ENCODE data around the gene FBXO42. TPM values are rescaled to one million over a fixed set of nuclear protein-coding genes. Genes with fewer than 3 reads are reported as not detected.
"Not testable (repeated sequence)": the region's sequence is repeated elsewhere in the genome, so short reads cannot be mapped to it uniquely, and the experiment has no call there.

FBXO42 gene
- total RNA-seq, 1 donor from 2014 or later = 14.1 TPM

DNA sequence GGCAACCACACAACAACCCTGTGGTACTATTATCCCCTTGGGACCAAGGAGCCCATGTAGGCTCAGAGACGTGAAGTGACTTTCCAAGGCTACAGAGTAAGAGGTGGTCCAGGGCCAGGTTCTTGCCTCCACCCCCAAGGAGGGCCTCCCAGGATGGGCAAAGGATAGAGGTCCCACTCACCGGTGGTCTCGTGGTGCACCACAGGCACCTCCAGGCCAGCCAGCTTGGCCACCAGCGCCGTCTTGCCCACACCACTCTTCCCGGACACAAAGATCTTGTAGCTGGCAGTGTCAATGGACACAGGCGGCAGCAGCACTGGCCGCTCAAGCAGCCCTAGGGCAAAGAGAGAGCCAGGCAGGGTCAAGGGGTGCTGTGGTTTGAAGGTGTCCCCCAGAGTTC is 118.8 kb downstream of the FBXO42 start:
- no peak for DNase-seq (ENCODE audit: low spot score)
- intact Hi-C loops (cut with DNase I) = no loop called here

DNA sequence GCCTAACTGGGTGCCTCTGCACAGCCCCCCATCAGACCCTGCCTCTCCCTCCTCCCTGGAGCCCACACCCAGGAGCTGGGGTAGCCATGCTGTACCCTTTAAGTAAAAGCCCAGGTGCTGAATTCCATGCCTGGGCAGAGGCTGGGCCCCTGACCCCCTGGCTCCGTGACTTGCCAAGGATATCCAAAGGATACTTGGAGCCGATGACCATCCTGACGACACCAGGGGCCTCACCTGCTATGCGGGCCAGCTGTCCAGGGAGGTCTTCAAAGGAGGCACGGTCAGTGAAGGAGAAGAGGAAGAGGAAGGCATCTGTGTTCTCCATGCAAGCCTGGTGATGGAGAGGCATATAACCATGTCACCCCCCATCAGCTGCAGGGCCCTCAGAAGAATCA is 120.0 kb downstream of the FBXO42 start:
- no peak for DNase-seq (ENCODE audit: low spot score)
- intact Hi-C loops (cut with DNase I) = no loop called here

DNA sequence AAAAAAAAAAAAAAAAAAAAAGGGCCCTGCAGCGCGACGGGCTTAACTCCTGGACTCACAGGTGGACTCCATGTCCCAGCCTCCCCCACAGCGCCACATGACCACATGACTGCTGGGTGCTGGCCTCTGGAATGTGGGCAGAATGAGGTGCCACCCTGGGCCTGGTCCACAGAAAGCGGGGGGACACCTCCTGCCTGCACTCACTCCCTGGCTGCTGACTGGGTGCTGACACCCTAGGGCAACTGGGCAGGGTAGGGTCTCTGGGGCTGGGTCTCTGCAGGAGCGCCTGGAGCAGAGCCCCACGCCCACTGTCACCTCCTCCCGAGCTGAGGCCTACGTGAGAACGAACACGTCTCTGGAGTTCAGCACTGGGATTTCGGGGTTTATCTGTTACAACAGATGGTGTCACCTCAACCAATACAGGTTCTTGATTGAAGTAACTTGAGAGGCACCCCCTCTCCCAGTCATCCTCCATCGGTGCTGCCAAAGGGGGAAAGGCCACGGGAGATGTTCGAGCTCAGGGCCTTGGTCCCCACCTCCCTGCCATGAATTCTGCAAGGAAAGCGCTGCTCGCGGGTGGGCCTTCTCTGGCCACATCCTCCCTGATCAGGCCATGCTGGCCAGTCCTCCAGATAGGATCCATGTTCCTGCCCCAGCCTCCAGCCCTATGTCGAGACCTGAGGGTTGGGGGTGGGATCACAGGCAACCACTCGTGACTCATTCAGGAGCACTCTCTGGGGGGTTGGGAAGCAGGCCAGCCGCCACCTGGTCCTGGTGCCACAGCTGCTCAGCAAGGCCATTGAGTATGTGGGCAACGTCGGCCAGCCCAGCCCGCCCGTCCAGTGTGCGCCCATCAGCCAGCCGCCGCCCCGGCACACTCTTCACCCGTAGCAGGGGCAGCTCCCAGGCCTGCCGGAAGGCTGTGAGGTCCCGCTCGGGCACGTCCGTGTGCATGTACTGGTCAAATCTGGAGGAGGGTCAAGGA is 120.7 kb downstream of the FBXO42 start:
- intact Hi-C loops (cut with DNase I) = no loop called here
- no peak for DNase-seq (ENCODE audit: low spot score)

DNA sequence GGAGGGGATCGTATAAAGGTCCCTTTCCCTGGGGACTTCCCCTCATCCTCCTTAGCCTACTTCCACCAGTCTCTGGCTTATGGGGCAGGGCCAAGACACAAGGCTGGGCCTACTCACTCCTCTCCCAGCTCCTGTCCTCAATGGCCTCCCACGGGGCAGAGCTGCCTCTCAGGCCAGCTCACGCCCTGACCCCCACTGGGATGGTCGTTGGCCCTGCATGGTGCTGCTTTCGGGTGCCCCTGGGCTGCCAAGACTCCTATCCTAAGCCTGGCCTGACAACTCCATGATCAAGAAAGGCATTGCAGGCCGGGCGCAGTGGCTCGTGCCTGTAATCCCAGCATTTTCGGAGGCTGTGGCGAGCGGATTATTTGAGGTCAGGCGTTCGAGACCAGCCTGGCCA is 121.5 kb downstream of the FBXO42 start:
- DNase-seq (ENCODE audit: low spot score) = no peak

DNA sequence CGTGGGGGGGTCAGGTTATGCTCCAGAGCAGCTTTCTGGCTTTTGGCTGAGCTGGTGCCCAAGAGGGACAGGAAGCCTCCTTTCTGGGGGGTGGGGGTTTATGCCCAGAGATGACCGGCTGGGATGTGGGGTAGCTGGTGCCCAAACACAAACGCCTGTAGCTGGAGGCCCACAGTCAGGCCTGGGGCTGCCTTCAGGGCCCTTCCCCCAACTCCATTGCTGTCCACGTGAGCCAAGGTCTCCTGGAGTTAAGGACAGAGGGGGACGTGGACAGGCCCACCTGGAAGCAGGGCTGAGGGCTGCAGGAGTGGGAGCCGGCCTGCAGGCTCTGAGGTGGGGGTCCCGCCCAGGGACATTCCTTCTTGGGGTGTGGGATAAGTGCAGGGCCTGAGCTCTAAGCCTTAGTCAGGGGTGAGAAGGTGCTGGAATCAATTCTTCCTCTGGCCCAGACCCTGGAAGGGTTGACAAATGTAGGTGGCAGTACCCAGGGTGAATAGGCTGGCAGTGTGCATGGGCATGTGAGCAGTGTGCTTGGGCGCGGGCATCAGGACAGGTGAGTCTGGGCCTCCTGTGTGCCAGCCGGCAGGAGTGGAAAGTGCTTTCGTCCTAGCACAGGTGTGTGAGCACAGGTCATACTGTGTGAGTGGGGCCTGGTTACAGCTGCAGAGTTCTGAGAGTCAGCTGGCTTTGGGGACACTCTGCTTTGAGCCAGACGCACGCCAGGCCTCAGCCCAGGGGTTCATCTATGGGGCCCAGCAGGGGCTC is 122.1 kb downstream of the FBXO42 start:
- intact Hi-C loops (cut with DNase I) = no loop called here
- DNase-seq (ENCODE audit: low spot score) = no peak

More for the DNA sequence above, 121.5 kb downstream of the FBXO42 start:
- intact Hi-C loops (cut with DNase I) = no loop called here

DNA sequence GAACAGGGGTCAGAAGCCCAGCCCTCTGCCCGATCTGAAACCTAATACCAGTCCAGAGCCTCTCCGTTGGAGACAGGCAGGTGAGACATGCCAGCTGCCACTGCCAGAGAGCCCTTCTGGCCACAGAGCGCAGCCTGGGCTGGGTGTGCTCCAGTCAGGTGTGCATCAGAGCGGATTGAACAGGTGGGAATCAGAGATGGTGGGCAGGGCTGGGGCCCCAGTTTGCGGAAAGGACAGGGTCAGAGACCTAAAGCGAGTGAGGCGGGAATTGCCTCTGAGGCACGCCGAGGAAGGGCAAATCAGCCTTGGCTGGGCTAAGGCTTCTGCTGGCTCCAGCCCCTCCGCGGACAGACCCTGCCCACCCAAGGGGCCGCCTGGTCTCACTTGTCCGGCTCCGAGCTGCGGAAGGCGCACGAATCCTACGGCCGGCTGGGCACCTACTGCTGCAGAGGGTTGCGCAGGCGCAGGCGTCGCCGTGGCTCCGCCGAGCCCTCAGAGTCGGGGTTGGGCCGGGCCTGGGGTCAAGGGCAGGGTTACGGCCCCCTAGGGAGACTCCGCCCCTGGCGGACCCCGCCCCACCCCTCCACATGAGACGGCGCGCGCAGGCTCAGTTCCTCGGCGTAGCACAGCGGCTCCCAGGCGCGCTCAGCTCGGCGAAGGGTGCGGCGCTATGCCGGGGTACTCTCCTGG is 125.6 kb downstream of the FBXO42 start:
- no peak for DNase-seq (ENCODE audit: low spot score)
- intact Hi-C loops (cut with DNase I) = no loop called here

DNA sequence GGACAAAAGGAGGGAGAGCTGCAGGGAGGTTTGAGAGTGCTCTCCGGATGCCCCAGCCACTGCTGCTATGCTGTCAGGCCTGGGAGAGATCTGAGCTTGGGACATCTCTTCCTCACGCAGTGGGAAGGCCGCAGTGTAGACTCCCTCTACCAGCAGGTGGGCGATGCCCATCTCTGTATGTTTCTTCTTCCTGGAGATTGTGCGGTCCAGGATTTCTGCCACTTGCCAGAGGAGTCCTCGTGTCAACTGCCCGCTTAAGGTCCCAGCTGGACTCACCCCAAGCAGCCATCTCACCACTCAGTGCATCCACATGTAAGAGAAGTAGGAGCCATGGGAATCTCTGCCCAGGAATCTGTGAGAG is 126.2 kb downstream of the FBXO42 start:
- no peak for DNase-seq (ENCODE audit: low spot score)
- intact Hi-C loops (cut with DNase I) = no loop called here

DNA sequence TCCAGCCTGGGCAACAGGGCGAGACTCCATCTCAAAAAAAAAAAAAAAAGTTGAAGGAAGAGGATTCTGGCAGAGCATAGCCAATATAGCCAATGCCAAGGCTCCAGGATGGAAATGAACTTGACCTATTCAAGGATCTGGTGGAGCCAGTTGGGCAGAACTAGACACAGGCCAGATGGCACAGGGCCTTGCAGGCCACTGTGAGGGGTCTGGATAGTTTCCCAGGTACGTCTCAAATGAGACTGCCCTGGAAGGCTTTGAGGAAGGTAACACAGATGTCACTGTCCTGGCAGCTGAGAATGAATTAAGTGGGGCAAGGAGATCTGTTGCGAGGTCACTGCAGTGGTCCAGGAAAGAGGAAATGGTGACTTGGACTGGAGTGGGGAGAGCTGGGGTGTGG is 127.8 kb downstream of the FBXO42 start:
- intact Hi-C loops (cut with DNase I) = no loop called here
- DNase-seq (ENCODE audit: low spot score) = no peak

DNA sequence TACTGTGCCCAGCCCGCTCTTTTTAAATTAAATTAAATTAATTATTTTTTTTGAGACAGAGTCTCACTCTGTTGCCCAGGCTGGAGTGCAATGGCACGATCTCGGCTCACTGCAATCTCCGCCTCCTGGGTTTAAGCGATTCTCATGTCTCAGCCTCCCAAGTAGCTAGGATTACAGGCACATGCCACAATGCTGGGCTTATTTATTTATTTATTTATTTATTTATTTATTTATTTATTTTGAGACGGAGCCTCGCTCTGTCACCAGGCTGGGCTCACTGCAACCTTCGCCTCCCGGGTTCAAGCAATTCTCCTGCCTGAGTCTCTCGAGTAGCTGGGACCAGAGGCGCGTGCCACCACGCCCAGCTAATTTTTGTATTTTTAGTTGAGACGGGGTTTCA is 129.6 kb downstream of the FBXO42 start:
- DNase-seq (ENCODE audit: low spot score); intact Hi-C loops (cut with DNase I): not testable (repeated sequence)

DNA sequence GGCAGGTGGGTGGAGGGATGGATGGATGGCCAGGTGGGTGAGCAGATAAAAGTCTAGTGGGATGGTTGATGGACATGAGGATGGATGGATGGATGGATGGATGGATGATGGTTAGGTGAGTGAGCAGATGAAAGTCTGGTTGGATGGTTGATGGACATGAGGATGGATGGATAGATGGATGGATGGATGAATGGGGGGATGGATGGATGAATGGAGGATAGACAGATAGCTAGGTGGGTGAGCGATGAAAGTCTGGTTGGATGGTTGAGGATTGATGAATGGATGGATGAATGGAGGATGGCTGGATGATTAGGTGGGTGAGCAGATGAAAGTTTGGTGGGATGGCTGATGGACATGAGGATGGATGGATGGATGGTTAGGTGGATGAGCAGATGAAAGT is 130.8 kb downstream of the FBXO42 start:
- DNase-seq (ENCODE audit: low spot score) = no peak

DNA sequence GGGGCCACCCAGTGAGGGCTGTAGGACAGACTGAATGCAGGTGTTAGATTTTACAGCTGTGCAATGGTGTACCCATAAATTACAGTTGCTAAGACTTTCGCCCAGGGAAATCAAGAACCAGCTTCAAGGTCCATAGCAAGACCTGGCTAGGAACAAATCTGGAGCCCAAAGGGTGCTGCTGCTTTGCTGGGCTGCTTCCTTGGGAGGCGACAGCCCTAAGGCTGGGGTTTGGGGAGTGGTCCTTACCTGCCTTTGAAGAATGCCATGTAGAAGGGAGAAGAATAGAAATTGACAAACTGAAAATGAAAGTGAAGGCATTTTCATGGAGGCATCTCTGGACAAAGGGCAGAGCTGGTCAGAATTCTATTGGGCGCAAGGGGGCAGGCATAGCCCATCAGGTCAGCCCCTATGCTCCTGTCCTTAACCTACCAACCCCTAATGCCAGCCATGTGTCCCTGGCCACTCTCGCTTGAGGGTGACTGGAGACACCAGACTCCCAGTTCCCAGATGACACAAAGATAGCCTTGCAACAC is 132.2 kb downstream of the FBXO42 start:
- intact Hi-C loops (cut with DNase I) = no loop called here
- no peak for DNase-seq (ENCODE audit: low spot score)

More for the DNA sequence above, 130.8 kb downstream of the FBXO42 start:
- intact Hi-C loops (cut with DNase I) = no loop called here

DNA sequence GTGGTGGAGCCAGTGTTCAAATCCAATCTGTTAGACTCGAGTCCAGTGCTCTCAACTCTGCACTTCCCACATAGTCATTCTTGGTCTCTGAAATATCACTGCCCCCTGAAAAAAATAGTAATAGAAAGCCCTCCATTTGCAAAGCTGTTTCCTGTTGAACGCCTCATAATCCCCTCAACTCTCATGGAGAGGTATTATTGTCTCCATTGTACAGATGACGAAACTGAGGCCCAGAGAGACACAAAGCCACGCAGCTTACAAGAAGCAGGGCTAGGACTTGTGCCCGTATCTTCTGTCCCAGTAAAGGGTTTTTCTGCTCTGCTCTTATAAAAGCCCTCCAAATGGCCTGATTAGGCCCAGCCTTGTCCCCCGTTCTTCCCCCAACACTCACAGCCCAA is 133.6 kb downstream of the FBXO42 start:
- intact Hi-C loops (cut with DNase I) = no loop called here
- no peak for DNase-seq (ENCODE audit: low spot score)

DNA sequence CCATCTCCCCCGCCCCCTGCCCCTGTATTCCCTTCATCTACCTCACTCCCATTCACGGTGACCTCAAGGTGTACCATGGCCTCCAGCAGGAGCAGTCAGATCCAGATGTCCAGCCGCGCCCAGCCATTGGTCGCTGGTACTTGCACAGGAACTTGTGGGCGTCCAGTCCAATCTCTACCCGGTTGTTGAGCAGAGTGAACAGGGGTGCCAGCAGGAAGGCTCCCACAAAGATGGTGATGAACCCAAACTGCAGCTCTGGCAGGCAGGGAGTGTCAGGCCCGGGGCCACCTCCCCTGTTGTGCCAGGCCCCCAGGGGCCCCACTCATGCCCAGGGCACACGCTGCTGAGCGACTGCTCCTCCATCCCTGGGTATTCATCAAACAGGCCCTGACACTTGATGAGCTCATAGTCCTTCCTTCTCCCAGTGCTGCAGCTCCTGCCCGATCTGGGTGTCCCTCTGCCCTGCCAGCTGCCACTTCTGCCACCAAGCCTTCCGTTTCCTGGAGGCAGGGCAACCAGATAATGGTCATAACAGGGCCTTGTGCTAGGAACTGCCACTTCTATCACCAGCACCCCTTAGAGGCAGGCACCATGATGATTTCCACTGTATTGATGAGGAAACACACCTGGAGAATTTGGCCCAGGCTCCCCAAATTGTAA is 134.1 kb downstream of the FBXO42 start:
- DNase-seq (ENCODE audit: low spot score) = no peak
- intact Hi-C loops (cut with DNase I) = no loop called here

DNA sequence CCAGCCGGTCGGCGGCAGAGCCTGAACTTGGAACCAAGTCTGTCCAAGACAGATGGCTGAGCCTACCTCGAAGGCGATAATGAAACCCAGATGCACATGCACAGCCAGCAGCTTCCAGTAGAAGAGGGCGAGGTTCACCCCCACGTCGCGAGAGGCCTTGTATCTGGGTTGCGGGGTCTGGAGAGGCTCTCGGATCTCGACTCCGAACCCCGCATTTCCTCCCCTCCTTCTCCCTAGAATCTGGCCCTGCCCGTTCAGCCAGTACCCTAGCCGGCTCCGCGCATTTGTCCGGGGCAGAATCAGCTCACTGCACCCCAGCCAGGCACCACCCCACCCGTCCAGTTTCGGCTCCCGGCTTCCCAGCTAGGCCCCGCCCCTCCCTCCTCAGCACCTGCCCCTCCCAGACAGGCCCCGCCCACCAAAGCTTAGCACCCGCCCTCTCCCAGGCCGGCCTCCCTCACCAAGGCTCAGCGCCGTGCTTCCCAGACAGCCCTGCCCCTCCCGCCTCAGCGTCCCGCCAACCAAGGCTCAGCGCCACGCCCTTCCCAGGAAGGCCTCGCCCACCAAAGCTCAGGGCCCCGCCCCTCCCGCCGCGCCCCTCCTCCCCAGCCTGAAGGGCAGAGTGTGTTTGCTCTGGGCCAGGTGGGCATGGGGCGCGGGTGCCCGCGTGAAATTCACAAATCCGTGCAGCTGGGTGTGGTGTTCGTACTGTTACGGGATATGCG is 135.1 kb downstream of the FBXO42 start:
- intact Hi-C loops (cut with DNase I) = no loop called here

DNA sequence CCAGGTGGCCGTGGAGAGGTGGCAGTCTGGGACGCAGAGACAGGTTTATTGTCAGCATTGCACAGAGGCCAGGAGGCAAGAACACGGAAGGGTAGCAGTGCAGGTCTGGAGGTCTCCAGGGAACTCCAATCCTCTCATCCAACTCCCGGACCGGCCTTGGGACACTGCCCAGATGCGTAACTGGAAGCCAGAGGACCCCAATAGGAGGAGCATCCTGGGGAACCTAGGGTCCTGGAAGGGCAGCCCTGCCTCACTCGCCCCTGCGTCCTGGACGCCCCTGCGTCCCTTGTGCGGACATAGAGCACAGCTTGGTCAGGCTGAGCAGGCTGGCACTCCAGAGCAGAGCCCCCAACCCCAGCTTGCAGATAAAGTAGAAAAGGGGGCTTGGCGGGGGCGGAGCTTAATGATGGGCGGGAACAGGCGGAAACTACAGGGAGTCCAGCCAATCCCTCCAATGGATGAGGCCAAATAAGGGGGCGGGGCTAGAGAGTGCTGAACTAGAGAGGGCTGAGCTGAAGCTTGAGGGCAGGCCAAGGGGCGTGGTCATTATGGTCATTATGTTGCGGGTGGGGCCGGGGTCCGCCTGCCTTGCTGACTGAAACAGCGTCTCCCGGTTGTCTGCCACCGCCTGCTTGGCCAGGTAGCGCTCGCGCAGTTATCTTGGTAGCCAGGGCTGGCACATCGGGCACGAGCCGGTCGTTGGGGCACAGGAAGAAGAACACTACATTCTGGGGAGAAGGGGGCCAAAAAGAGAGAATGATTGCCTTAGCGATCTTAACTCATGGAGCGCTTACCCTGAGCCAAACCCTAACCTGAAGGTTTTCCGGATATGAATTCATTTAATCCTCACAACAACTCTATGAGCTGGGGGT is 136.2 kb downstream of the FBXO42 start:
- peak; percentile 86 for DNase-seq (ENCODE audit: low spot score)
- intact Hi-C loops (cut with DNase I) = no loop called here

More for the DNA sequence above, 135.1 kb downstream of the FBXO42 start:
- DNase-seq (ENCODE audit: low spot score) = peak; percentile 99

DNA sequence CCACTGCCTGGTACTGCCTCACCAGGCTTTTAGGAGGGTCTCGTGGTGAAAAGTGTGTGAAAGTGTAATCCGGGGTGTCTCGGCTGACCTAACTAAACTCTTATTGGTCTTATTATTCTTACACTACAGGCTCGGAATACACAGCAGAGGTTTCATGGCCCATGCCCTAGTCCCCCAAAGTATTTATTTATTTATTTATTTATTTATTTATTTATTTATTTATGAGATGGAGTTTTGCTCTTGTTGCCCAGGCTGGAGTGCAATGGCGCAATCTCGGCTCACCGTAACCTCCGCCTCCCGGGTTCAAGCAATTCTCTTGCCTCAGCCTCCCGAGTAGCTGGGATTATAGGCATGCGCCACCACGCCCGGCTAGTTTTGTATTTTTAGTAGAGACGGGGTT is 137.0 kb downstream of the FBXO42 start:
- DNase-seq (ENCODE audit: low spot score); intact Hi-C loops (cut with DNase I): not testable (repeated sequence)

DNA sequence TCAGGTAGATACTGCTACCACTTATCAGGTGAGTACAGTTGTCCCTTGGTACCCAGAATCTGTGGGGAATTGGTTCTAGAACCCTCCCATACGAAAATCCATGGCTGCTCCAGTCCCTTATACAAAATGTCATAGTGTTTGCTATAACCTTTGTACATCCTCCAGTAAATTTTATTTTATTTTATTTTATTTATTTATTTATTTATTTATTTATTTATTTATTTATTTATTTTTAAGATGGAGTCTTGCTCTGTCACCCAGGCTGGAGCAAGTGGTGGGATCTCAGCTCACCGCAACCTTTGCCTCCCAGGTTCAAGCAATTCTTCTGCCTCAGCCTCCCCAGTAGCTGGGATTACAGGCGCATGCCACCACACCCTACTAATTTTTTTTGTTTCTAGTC is 138.7 kb downstream of the FBXO42 start:
- DNase-seq (ENCODE audit: low spot score); intact Hi-C loops (cut with DNase I): not testable (repeated sequence)

DNA sequence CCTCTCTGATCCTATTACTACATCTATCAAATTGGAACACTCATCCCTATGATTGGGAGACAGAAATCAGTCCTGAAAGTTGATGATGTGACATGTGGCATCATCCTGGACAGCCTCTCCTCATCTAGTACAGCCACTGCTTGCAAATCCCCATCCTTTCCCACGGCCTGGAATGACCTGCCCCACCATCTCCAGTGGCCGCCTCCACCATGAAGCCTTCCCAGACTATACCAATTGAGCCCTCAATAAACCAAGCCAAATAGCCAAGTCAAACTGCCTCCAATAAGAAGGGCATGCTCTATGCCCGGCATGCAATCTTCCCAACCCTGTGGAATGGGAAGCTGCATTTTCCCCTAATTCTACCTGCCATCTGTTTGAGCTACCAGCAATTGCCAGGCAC is 139.3 kb downstream of the FBXO42 start:
- DNase-seq (ENCODE audit: low spot score) = no peak
- intact Hi-C loops (cut with DNase I) = no loop called here

Measured in cardiac septum (tissue), 1 donor.